ENCODE results near the gene CCDC70.

DNA sequence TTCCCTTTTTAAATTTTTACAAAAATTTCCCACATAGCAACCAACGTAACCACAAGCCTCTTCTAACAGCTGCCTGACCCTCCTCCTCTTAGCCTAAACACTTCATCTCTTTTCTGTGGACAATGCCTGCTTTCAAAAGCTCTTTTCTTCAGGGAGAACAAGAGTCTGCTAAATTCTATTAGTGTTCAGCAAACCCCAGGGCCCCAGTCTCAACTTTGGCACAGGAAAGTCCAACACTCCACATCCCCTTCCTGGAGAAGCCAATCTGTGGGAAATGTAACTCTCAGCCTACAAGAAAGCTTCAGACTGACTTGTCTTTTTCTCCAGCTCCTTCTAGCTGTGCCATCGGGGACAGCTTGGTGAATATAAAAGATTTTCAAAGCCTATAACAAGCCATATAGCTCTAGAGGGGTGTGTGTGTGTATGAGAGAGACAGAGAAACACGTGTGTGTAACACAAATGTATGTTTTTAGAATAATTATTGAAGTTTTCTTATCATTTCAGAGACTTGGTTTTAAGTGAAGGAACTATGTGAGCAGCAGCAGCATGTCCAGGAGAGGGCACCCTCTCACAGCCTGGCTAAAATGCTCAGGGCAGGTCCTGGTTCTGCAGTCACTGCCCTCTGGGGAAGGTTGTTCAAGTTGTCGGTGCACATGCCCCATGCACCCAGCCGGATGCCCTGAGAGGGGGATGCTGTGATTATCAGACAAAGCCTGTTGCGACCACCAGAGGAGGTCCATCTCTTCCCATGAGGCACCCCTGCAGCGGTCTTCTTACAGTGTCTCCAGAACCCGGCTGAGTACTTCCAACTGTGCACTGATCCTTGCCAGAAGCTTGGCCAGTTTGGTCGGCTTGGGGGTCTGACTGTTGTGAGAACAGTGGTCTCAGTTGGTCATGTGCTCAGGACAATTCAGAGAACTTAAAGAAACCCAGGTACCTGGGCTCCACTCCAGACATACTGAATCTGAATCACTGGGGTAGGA, 34.4 kb downstream of the CCDC70 start:
- TF ChIP-seq GATA2 (IDR thresholded peaks at IDR 0.05; ENCODE audit: low read depth, low read length): no peak
- no peak for TF ChIP-seq GATA3 (IDR thresholded peaks at IDR 0.05; ENCODE audit: low read depth, low read length)

Measured in SH-SY5Y (cell line).